ENCODE data around the gene OSBPL7. TPM values are rescaled to one million over a fixed set of nuclear protein-coding genes. Genes with fewer than 3 reads are reported as not detected.

The OSBPL7 gene
- total RNA-seq, 1 donor from 2014 or later, result 18.6 TPM

- intact Hi-C loops (cut with micrococcal nuclease), result no loop called here
- DNase-seq (ENCODE audit: low spot score), result no peak
- Mint-ChIP-seq H3K4me3 (no peak overlapping the region), H3K9me3 (no peaks in the 10 kb centered on the region), H3K27ac (no peak overlapping the region), H3K4me1 (ENCODE audit: low read depth) (peaks cover 24% of the 10 kb centered on the region), H3K27me3 (ENCODE audit: insufficient read depth) (peaks cover 71% of the 10 kb centered on the region), H3K36me3 (ENCODE audit: low read depth) (no peaks in the 10 kb centered on the region)
Measured at GRCh38 chr17:47855737-47856136, 34.1 kb upstream of the OSBPL7 start.

DNA sequence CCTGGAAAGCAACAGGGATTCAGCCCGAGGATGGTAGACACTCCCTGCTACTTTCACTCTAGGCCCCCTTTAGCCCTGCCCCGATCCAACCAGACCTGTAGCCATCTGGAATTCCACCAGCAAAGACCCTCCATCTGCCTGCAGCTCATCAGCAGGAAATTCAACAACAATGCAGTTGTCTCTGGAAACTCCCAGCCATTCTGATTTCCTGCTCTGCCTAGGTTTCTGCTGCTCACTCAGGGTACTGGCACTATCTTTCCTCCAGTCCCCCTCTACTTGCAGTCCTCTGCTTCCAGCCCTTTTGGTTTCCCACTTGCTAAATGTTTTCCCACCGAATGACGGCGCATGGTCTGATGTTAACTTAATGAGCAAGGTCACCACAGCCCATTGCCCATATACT is 32.0 kb upstream of the OSBPL7 start:
- intact Hi-C loops (cut with micrococcal nuclease), result no loop called here
- peaks cover 29% of the 10 kb centered on the region for H3K4me1 Mint-ChIP-seq (ENCODE audit: low read depth)
- H3K4me3 Mint-ChIP-seq, result no peak overlapping the region
- no peak overlapping the region for H3K27ac Mint-ChIP-seq
- DNase-seq (ENCODE audit: low spot score), result no peak
- peaks cover 82% of the 10 kb centered on the region for H3K27me3 Mint-ChIP-seq (ENCODE audit: insufficient read depth)
- no peaks in the 10 kb centered on the region for H3K36me3 Mint-ChIP-seq (ENCODE audit: low read depth)
- no peaks in the 10 kb centered on the region for H3K9me3 Mint-ChIP-seq

- no peak for DNase-seq (ENCODE audit: low spot score)
- Mint-ChIP-seq H3K4me1 (ENCODE audit: low read depth) (peaks cover 29% of the 10 kb centered on the region), H3K27ac (no peak overlapping the region), H3K27me3 (ENCODE audit: insufficient read depth) (peaks cover 84% of the 10 kb centered on the region), H3K36me3 (ENCODE audit: low read depth) (no peaks in the 10 kb centered on the region), H3K9me3 (no peaks in the 10 kb centered on the region), H3K4me3 (peak overlapping the region; percentile 55)
- intact Hi-C loops (cut with micrococcal nuclease), result no loop called here
Measured at GRCh38 chr17:47852113-47852949, 30.7 kb upstream of the OSBPL7 start.

DNA sequence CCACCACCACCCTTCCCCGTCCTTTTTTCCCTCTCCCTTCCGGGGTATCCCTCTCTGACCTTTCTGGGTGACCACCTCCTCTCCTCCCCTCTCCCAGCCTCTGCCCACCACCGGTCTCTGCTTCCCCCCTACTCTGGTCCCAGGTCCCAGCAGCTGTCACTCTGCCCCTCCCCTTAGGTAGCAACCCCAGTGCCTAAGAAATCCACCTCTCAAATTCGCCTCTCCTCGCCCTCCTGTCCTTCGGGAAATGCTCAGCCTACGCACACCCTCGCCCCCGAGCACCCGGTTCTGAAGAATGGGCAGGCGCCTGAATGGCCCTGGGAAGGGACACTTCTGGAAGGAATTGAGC is 30.1 kb upstream of the OSBPL7 start:
- peak overlapping the region; percentile 55 for H3K4me3 Mint-ChIP-seq
- intact Hi-C loops (cut with micrococcal nuclease), result no loop called here
- H3K36me3 Mint-ChIP-seq (ENCODE audit: low read depth), result no peaks in the 10 kb centered on the region
- H3K4me1 Mint-ChIP-seq (ENCODE audit: low read depth), result peaks cover 29% of the 10 kb centered on the region
- H3K27ac Mint-ChIP-seq, result no peak overlapping the region
- peaks cover 85% of the 10 kb centered on the region for H3K27me3 Mint-ChIP-seq (ENCODE audit: insufficient read depth)
- DNase-seq (ENCODE audit: low spot score), result no peak
- H3K9me3 Mint-ChIP-seq, result no peaks in the 10 kb centered on the region

GRCh38 chr17:47850692-47851573 is 29.3 kb upstream of the OSBPL7 start, which contains the start of gene SP6:
Gene SP6, minus strand, starts transcription at chr17:47851163. Its CDS starts 2,734 bp downstream, at chr17:47848429.
- H3K4me3 Mint-ChIP-seq, result peak within 1 kb of the TSS; percentile 55
- H3K4me1 Mint-ChIP-seq (ENCODE audit: low read depth), result peaks cover 29% of the 10 kb centered on the region
- no peaks in the 10 kb centered on the region for H3K36me3 Mint-ChIP-seq (ENCODE audit: low read depth)
- intact Hi-C loops (cut with micrococcal nuclease), result no loop called here
- H3K27ac Mint-ChIP-seq, result no peak within 1 kb of the TSS
- DNase-seq (ENCODE audit: low spot score), result peak; percentile 50
- H3K27me3 Mint-ChIP-seq (ENCODE audit: insufficient read depth), result peaks cover 87% of the 10 kb centered on the region
- H3K9me3 Mint-ChIP-seq, result no peaks in the 10 kb centered on the region

DNA sequence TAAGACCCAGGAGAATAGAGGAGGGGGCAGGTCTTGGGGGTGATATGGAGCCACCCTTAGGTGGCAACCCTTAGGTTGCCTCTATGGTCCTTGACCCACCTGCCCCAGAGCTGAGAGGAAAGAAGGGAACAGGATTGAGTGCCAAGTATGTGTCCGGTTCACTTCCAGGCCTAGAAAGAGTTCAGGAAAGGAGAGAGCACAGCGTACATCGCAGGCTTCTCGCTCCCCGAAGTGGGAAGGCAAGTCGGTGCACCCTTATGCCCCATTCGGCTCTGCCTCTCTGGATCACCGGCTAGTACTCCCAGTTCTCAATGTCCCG is 28.7 kb upstream of the OSBPL7 start:
- intact Hi-C loops (cut with micrococcal nuclease), result no loop called here
- Mint-ChIP-seq H3K4me3 (peak overlapping the region; percentile 48), H3K27me3 (ENCODE audit: insufficient read depth) (peaks cover 85% of the 10 kb centered on the region)

DNA sequence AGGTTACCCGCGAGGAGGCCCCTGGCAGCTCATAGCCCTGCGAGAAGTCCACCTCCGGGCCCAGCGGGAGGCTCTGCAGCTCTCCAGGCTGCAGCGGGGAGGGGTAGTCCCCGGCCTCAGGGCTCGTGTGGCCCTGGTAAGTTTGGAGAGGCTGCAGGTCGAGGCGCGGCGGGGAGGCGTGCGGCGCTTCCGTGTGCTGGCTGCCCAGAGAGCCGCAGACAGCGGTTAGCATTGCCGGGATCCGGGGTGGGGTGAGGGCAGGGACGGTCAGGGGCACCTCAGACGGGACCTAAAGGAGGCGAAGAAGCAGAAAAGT is 26.6 kb upstream of the OSBPL7 start:
- Mint-ChIP-seq H3K27me3 (ENCODE audit: insufficient read depth) (peaks cover 76% of the 10 kb centered on the region), H3K36me3 (ENCODE audit: low read depth) (no peaks in the 10 kb centered on the region), H3K9me3 (no peaks in the 10 kb centered on the region), H3K27ac (no peak overlapping the region), H3K4me3 (no peak overlapping the region), H3K4me1 (ENCODE audit: low read depth) (peaks cover 19% of the 10 kb centered on the region)
- intact Hi-C loops (cut with micrococcal nuclease), result loop anchor here (2.0 to 10.0 kb wide), 2 partner anchors 17 to 767 kb away; partner anchors contain the start of genes HOXB7 and HOXB8
- DNase-seq (ENCODE audit: low spot score), result no peak

More for the DNA sequence above, 28.7 kb upstream of the OSBPL7 start:
- H3K27ac Mint-ChIP-seq, result no peak overlapping the region
- DNase-seq (ENCODE audit: low spot score), result no peak
- no peaks in the 10 kb centered on the region for H3K36me3 Mint-ChIP-seq (ENCODE audit: low read depth)
- peaks cover 29% of the 10 kb centered on the region for H3K4me1 Mint-ChIP-seq (ENCODE audit: low read depth)
- no peaks in the 10 kb centered on the region for H3K9me3 Mint-ChIP-seq

DNA sequence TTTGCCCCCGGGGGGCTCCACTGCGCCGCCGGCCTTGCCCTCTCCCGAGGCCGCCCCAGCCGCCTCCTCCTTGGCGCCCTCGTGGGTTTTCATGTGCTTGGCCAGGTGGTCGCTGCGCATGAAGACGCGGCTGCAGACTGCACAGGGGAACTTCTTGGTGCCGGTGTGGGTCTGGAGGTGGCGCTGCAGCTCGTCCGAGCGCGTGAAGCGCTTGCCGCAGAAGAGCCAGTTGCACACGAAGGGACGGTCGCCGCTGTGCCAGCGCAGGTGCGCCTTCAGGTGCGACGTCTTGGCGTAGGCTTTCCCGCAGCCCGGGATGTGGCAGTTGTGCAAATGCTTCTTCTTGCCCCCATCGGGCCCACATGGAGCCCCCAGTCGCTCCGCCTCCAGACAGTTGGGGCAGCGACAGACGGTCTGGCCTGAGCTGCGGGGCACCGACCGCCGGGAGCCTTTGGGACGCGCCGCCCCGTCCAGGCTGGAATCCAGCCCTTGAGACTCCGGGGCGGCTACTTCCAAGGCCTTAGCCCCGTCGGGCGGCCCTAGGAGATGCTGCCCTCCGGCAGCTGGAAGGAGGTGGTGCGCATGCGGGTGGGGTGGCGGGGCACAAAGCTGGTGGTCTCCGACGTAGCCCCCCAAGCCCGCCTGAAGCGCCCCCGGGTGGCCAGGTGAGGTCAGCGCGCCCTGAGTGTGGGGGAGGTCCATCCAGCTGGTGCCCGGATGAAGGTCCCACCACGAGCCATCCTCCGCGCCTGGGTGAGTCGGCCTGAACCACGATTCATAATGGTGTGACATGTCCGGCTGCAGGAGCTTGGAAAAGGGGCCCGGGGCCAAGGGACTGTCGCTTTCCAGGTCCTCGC is 26.0 kb upstream of the OSBPL7 start:
- Mint-ChIP-seq H3K27me3 (ENCODE audit: insufficient read depth) (peaks cover 70% of the 10 kb centered on the region), H3K4me3 (no peak overlapping the region), H3K4me1 (ENCODE audit: low read depth) (peaks cover 21% of the 10 kb centered on the region), H3K36me3 (ENCODE audit: low read depth) (no peaks in the 10 kb centered on the region), H3K9me3 (no peaks in the 10 kb centered on the region), H3K27ac (no peak overlapping the region)
- intact Hi-C loops (cut with micrococcal nuclease), result loop anchor here (2.0 to 10.0 kb wide), 2 partner anchors 17 to 767 kb away; partner anchors contain the start of genes HOXB7 and HOXB8
- no peak for DNase-seq (ENCODE audit: low spot score)

DNA sequence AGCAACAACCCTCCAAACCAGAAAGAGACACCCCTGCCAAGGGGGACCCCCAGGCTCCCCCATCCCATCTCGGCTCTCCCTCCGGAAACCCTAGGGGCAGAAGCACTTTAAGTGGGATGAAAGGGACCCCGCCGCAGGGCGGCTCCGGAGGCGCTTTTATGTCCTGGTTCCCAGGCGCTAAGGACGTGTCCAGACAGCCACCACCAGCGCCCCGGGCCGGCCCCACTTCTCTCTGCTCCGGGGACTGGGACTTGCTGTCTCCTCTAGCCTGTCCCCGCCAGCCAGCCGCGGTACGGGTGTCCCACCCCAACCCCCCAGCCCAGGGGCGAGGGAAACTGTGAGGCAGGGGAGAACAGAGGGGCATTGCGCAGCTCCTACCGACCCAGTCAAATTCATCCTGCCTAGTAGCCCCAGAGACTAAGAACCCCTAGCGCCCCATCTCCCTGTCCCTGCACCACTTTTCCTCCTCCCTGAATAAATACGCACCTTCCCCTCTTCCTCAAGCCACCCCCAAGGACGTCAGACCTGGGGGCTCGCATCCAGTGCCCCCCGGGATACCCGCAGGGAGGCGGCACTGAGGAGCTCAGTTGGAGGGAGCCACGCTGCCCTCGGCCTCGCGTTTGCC is 25.2 kb upstream of the OSBPL7 start:
- no peaks in the 10 kb centered on the region for H3K36me3 Mint-ChIP-seq (ENCODE audit: low read depth)
- no peaks in the 10 kb centered on the region for H3K9me3 Mint-ChIP-seq
- H3K27ac Mint-ChIP-seq, result no peak overlapping the region
- DNase-seq (ENCODE audit: low spot score), result no peak
- H3K27me3 Mint-ChIP-seq (ENCODE audit: insufficient read depth), result peaks cover 63% of the 10 kb centered on the region
- intact Hi-C loops (cut with micrococcal nuclease), result loop anchor here (10.0 kb wide), 1 partner anchor 768 kb away; the partner anchor contains the start of genes HOXB7 and HOXB8
- no peak overlapping the region for H3K4me3 Mint-ChIP-seq
- H3K4me1 Mint-ChIP-seq (ENCODE audit: low read depth), result peaks cover 20% of the 10 kb centered on the region

DNA sequence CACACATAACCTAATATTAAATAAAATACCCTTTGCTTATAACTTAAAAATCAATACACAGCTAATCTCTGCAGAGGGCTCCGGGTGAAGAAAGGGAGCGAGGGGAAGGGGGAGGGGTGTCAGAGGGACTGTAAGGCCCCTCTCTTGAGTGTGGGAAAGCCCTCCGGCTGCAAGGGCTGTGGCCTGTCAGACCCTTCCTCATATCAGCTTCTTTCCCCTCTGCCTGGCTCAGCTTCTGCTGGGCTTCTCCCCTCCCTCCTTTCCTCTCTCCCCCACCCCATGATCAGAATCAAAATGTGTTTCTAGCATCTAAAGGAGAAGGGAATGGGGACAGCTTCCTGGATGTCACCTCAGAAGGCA is 24.1 kb upstream of the OSBPL7 start:
- no peak for DNase-seq (ENCODE audit: low spot score)
- H3K27me3 Mint-ChIP-seq (ENCODE audit: insufficient read depth), result peaks cover 55% of the 10 kb centered on the region
- no peak overlapping the region for H3K4me3 Mint-ChIP-seq

DNA sequence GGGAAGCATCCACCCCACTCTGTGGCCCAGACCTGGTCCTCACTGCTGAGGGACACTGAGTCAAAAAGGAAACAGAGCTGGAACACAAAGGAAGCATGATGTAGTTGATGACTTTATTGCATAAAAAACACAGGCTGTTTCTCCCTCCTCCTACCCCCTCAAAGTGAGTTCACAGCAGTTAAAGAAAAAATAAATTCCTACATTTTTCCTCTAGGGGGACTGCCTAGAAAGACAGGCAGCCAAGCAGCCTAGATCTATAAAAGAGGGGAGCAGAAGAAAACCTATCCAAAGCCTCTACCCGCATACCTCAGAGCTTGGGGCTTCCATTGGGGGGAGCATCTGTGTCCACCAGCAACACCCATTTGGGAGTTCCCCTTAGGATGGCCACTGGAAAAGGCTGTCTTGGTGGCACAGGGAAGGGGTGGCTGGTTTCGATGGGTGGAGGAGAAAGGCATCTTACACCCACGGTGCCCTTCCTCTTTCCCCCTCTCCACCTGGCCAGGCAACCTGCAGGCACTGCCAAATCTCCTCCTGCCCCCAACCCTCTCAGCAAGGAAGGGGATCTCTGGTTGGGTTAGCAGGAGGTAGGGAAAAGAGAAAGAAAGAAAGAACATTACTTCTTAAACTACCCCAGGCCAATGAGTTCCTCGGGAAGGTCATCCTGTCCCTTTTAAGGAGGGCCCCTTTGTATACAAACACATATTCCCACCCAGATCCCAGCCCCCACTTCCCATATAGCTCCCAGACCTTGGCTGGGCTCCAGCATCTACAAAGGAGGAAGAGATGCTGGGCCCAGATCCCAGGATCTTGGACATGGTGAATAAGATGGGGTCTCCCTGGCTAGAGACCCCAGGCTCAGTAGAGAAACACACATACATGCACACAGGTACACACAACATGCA is 23.5 kb upstream of the OSBPL7 start:
- H3K36me3 Mint-ChIP-seq (ENCODE audit: low read depth), result no peaks in the 10 kb centered on the region
- DNase-seq (ENCODE audit: low spot score), result no peak
- intact Hi-C loops (cut with micrococcal nuclease), result loop anchor here (10.0 kb wide), 1 partner anchor 770 kb away; the partner anchor contains the start of genes HOXB7 and HOXB8
- H3K27ac Mint-ChIP-seq, result no peak overlapping the region
- peaks cover 25% of the 10 kb centered on the region for H3K4me1 Mint-ChIP-seq (ENCODE audit: low read depth)
- H3K4me3 Mint-ChIP-seq, result no peak overlapping the region
- peaks cover 49% of the 10 kb centered on the region for H3K27me3 Mint-ChIP-seq (ENCODE audit: insufficient read depth)
- no peaks in the 10 kb centered on the region for H3K9me3 Mint-ChIP-seq

More for the DNA sequence above, 24.1 kb upstream of the OSBPL7 start:
- Mint-ChIP-seq H3K36me3 (ENCODE audit: low read depth) (no peaks in the 10 kb centered on the region), H3K27ac (no peak overlapping the region), H3K4me1 (ENCODE audit: low read depth) (peaks cover 26% of the 10 kb centered on the region), H3K9me3 (no peaks in the 10 kb centered on the region)
- intact Hi-C loops (cut with micrococcal nuclease), result loop anchor here (10.0 kb wide), 1 partner anchor 769 kb away; the partner anchor contains the start of genes HOXB7 and HOXB8

Measured in activated T-helper 1 cell treated with anti-CD3 and anti-CD28 coated beads, Interleukin-12 subunit alpha, Interleukin-12 subunit beta, Interleukin-2, Interleukin-4 antibody, amounts not matched to agents 30 ng/mL and 10 ng/mL and 1 ng/mL, durations not matched to agents 14 hours and 24 hours and 36 hours (primary cell).